GM19099 (cell line): ENCODE data around the gene ANXA7.

Experiments used
- POLR2A ChIP-seq: IDR thresholded peaks from 3 replicates; pipeline ENCODE4 v1.6.1; 2011; ENCODE audit warnings: low read depth; ENCODE audit not compliant: insufficient read length; ENCODE audit errors: extremely low read depth

Gene ANXA7

DNA sequence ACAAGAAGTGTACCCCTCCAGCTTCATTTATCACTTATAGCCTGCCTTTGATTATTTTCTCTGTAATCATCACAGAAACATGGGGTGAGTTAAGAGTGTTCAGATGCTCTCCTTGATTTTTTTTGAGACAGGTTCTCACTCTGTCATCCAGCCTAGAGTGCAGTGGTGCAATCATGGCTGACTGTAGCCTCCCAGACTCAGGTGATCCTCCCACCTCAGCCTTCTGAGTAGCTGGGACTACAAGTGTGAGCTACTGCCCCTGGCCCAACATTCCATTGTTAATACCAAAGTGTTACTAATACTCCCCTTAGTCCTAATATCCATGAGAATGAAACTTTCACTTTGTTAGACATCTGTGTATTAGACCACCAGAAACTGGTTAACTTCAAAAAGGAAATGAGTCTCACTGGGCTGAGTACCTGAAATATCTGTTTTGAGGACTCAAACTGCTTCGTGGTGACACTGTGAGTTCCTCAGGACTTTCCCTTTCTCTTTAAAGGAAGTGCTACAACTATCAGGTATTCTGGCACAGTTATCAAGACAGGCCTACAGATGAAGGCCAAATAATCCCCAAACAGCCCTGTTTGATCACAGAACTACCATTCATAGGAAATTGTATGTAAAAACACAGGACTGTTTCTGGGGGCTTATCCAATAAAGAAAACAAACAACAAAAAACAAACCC, 34.7 kb downstream of the ANXA7 start:
- no peak for TF ChIP-seq POLR2A

DNA sequence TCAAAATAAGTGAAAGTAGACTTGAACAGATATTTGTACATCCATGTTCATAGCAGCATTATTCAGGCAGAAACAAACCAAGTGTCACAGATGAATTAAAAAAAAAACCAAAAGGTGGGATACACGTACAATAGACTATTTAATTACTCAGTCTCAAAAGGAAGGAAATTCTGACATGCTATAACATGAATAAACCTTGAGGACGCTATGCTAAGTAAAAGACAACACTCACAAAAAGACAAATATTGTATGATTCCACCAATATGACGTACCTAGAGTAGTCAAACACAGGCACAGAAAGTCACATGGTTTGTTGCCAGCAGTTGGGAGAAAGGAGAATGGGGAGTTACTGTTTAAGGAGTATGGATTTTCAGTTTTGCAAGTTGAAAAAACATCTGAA, 37.2 kb downstream of the ANXA7 start:
- TF ChIP-seq POLR2A: no peak

DNA sequence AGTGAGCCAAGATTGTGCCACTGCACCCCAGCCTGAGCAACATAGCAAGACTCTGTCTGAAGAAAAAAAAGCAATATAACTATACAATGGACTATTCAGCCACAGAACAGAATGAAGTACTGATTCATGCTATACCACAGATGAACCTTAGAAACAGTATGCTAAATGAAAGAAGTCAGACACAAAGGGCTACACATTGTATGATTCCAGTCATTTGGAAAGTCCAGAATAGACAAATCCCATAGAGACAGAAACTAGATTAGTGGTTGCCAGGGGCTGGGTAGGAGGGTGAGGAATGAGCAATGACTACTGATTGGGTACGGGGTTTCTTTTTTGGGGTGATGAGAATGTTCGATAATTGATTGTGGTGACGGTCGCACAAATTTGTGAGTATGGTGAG, 45.6 kb downstream of the ANXA7 start:
- no peak for TF ChIP-seq POLR2A

DNA sequence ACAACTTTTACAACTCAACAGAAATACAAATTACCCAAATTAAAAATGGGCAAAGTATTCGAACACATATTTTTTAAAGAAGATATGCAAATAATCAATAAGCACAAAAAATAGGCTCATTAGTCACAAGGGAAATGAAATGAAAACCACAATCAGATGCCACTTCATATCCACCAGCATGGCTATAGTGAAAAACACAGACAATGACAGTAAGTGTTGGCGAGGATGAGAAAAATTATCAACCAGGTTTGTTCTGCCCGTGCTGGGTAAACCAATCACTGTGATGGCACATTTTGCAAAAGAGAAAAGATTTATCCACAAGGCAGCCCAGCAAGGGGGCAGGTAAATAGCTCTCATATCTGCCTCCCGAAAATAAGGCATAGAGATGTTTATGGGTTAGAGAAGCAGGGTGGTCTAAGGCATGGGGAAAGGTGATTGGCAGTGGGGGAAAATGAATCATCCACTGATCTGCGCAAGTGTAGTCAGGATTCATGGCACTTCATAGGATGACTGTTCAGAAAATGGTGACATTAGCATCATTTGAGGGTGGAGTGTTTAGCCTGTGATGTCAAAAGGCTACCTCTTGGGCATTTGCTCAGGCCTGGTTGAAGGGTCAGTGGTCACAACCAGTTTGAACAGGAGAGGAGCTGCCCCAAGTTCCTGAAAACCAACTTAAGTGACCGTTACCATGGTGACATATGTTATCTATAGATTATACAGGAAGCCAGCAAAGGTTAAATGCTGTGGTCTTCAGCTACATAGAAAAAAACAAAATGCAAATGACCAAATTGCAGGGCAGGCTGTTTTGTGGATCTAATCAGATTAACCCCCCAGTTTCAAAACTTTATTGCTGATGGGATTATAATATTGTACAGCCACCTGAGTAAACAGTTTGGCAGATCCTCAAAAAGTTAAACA, 47.2 kb downstream of the ANXA7 start:
- TF ChIP-seq POLR2A: no peak

DNA sequence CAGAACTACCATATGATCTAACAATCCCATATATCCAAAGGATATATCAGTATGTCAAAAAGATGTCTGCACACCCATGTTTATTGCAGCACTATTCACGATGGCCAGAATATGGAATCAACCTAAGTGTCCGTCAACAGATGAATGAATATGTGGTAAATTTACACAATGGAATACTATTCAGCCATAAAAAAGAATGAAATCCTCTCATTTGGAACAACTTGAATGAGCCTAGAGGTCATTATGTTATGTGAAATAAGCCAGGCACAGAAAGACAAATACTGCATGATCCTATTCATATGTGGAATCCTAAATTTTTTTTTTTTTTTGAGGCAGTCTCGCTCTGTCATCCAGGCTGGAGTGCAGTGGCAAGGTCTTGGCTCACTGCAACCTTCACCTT, 48.9 kb downstream of the ANXA7 start:
- TF ChIP-seq POLR2A: no peak

DNA sequence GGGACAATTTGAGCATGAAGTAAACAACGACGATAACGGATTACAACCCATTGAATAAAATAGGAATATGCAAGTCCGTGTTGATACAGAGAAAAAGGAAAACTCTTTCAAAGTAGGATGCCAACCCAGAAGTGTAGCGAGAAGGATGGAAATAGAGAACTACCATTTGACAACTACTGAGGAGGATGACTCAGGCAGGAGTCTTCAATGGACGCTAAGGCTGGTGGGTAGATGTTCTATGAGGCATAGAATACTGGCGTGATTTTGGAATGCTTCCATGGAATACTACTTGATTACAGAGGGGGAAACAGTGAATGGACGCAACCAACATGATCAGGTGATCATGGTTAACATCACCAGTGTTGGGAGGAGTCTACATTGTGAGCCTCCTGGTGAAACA, 54.4 kb downstream of the ANXA7 start:
- no peak for TF ChIP-seq POLR2A

DNA sequence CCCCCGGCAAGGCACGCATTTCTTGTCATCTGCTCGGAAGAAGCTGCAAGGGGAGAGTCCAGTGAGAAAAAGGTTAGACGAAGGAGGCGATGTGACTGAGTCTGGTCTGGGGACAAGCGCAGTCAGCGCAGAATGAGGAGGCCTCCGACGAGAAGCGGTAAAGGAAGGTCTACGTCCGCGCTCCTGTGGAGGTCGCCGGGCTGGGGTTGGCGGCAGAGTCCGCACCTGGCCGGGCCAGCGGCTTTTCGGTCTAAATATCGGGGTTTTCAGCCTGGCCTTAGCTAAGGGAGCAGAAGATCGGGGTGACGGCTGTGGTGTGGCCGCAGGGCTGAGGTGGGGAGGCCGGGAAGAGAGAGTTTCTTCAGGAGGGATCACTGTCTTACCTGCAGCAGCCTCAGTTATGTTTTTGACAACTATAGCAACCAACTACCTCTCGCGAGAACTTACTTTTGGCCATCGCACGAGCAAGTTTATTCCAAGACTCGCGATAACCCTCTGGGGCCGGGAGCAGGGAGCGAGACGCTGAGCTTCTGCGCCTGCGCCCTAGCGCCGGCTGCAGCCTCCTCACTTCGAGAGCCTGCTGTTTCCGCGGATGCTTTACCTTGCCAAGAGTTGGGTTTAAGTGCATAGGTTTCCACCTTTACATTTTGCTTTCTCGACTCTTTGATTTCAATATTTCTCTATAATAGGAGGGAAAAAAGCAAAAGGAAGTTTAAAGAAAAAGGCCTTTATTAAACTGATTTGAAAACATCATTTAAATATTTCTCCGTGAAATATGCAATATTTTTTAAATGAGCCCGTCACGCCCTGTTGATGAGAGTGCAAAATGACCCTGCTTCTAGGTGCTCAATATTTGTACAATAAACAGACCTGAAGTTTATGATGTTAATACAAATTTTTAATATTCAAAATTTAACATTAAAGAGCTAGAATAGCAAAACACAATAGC, 55.3 kb downstream of the ANXA7 start, which contains the start of gene CFAP70:
CFAP70 (minus strand) TSS at position 534 of the 949 bp plus-strand sequence. CDS start 4,068 bp downstream, outside the sequence.
- peak; percentile 73 for TF ChIP-seq POLR2A

DNA sequence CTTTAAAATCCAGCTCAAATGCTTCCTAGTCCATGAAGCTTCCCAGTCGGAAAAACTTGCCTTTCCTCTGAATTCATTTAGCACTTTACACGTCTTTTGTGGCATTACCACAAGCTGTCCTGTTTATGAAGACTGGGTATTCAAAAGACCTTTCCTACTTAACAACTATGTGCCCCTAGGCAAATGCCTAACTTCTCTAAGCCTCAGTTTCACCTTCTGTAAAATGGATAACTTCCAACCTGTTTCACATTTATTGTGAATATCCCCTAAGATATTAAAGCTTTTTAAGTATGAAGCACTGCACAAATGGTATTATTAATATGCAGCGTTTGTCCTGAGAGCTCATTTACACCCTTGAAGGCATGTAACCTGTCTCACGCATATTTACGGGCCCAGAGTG, 56.0 kb downstream of the ANXA7 start:
- no peak for TF ChIP-seq POLR2A

DNA sequence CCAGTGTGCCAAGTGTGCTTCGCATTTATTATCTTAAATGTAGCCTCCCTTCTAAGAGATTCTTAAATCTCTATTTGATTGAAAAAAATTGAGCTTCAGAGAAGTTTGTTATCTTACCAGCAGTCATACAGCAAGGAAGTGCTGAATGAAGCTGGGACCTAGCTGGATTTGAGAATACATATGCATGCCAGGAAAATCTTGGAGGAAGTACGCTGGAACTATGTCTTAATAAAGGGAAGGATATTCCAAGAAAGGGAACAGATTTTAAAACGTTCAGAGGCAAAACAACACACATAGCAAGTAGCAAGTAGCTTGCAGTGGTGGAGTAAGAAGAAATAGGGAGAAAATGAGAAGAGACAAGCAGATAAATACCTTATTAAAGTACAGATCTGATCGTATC, 56.7 kb downstream of the ANXA7 start:
- TF ChIP-seq POLR2A: no peak

DNA sequence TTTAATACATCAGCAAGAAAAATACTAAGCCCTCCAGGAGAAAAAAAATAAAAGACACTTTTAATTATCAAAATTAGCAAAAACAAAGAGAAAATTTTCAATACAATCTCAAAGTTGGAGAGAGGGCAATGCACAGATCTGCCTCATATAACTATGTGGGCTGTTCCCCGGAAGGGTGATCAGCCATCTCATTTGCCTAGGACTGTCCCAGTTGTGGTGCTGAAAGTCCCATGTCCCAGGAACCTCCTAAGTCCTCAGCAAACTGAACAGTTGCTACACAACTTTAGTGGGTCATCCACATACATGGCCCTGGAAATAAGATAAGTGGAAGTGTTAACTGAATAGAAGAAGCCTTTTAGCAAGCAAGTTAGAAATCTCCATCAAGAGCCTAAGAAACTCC, 69.6 kb downstream of the ANXA7 start:
- TF ChIP-seq POLR2A: no peak

DNA sequence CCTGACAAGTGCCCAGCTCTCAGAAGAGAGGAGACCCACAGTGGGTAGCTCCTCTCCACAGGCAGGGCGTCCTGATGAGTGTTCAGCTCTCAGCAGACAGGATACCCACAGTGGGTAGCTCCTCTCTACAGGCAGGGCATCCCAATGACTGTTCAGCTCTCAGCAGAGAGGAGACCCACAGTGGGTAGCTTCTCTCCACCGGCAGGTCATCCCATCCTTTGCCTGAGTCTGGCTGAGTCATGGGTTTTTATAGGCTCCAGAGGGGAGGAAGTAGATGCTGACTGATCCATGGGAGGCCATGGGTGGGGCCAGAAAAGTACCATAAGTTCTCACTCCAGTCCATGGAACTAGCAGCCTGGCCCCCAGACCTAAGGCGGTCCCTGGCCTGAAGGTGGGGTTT, 73.7 kb downstream of the ANXA7 start:
- no peak for TF ChIP-seq POLR2A

DNA sequence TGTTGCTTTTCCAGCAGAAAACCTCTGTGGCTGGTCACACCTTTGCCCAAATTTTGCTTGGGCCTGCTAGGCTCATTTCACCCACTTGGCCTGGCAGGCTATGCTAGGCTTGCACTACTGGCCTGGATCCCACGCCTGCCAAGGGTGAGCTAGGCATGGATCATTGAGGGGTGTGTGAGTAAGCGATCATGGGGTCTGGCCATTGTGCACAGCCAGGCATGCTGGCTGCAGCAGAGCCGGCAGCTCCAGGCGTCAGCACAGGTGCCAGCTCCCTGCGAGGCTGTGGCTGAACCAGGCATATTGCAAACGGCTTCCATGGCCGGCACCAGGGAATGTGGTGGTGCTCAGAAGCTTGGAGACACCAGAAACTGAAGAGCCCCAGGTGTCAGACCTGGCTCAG, 74.4 kb downstream of the ANXA7 start:
- no peak for TF ChIP-seq POLR2A

DNA sequence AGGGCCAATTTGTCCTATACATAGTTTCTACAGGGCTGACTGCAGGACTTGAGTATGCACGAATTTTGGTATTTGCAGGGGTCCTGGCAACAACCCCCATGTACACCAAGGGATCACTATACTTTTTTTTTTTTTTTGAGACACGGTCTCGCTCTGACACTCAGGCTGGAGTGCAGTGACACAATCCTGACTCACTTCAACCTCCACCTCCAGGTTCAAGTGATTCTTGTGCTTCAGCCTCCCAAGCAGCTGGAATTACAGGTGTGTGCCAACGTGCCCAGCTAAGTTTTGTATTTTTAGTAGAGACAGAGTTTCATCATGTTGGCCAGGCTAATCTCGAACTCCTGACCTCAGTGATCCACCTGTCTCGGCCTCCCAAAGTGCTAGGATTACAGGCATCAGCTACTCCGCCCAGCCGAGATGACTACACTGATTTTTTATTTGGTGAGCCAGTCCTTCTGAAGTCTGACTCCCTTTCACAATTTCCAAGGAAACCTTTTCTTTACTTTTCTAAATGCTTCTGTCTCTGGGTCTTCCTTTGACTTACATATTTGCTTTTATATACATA, 75.0 kb downstream of the ANXA7 start:
- TF ChIP-seq POLR2A: no peak

DNA sequence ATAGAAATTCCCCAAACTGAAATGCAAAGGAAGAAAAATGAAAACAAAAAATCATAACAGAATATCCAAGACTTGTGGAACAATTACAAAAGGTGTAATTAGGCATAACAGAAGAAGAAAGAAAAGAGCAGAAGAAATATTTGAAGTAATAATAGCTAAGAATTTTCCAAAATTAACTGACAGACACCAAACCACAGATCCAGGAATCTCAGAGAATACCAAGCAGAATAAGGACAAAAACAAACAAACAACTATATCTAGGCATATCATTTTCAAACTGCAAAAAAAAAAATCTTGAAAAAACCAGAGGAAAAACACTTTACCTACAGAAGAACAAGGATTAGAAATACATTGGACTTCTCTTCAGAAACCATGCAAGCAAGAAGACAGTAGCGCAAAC, 80.7 kb downstream of the ANXA7 start:
- TF ChIP-seq POLR2A: no peak

DNA sequence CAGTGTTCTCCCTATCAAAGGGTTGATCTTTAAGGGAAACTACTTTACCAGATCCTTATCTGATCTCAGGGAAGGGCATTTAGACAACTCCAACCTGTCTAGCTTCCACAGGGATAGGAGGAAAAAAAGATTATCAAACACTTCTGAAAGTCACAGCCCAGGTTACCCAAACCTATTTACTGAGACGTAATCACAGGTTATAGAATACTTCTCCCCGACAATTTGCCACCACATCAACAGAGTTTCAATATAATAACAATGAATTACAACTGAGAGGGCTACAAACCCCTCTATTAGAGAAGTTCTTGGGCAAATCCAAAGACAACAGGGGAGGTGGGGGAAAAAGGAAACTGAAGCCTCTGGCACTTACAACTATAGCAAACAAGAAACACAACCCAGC, 81.5 kb downstream of the ANXA7 start:
- TF ChIP-seq POLR2A: no peak
